Activated CD4-positive, CD25-positive, alpha-beta regulatory T cell treated with anti-CD3 and anti-CD28 coated beads, Interleukin-2, amount 50 U/mL, for 16 hours (primary cell): ENCODE results near the gene THRB.
"Not testable (repeated sequence)": the region's sequence is repeated elsewhere in the genome, so short reads cannot be mapped to it uniquely, and the experiment has no call there.

ENCODE experiments used
- DNase-seq: peaks from one replicate; pipeline ENCODE4 v3.0.0-alpha.2; 2020; ENCODE audit warnings: low read depth, low spot score

The THRB gene

DNA sequence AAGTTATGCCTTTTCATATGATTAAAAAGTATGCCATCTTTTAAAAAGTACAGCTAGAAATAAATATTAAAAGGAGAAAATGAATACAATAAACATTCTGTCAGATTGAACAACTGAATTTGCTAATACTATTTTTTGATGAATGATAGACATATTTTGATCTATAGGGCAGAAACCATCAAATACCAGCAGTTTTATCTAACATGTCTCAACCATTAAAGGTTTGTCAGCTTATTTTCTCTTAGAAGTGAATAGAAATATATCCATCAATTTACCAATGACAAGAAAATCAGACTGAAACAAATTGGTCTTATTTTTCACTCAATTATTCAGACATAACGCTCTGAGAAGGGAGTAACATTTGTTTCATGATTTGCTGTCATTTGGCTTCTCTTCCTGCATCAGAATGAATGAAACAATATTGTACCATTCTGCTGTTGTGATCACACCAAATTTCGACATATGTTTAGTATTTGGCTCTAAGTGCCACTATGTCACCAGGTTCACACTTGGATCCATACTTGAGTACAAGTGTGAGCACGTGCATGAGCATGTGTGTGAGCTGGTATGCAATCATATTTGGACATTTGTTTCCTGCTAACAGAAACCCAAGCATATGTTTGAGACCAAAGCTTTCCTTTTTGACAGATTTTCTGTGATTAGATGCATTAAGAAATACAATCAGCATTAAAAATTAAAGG is 86.5 kb downstream of the THRB start:
- no peak for DNase-seq

DNA sequence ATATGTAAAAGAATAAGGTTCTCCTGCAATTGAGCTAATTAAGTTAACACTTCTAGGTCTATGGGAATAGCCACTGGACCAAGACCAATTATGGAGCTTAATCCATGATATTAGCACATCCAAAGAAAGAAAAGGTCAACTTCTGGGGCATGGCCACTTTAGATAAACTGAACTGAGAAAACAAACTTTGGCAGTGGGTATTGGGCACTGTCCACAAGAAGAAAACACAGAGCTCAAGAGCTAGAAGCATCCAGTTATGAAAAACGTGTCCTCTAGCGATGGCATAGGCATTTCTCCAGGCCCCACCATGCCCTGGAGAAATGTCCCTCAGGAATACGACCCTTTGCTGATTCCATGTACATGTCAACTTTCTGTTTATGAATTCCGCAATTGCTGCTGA is 87.8 kb downstream of the THRB start:
- no peak for DNase-seq

DNA sequence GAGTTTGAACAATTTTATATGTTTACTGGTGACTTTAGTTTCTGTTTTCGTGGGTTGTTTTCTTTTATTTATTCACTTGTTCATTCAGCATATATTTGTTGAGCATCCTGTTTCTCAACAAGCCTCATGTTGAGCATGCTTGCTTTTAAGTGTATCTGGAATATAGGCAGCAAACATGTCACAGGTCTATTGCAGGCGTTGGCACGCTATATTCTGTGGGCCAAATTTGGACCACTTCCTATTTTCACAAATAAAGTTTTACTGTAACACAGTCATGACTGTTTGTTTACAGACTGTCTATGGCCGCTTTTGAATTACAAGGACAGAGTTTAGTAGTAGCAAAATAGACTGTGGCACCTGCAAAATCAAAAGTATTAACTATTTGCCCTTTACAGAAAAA is 89.6 kb downstream of the THRB start:
- no peak for DNase-seq

GRCh38 chr3:24401811-24402185 is 92.9 kb downstream of the THRB start:
- no peak for DNase-seq

GRCh38 chr3:24401090-24401810 is 93.4 kb downstream of the THRB start:
- no peak for DNase-seq

GRCh38 chr3:24400450-24400849 is 94.2 kb downstream of the THRB start:
- DNase-seq, result no peak

- DNase-seq, result no peak
These were observed 94.6 kb downstream of the THRB start for GRCh38 chr3:24400015-24400414.

GRCh38 chr3:24399614-24400013 is 95.0 kb downstream of the THRB start:
- no peak for DNase-seq

DNA sequence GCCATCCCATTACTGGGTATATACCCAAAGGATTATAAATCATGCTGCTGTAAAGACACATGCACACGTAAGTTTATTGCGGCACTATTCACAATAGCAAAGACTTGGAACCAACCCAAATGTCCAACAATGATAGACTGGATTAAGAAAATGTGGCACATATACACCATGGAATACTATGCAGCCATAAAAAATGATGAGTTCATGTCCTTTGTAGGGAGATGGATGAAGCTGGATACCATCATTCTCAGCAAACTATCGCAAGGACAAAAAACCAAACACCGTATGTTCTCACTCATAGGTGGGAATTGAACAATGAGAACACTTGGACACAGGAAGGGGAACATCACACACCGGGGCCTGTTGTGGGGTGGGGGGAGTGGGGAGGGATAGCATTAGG is 95.9 kb downstream of the THRB start:
- DNase-seq, result not testable (repeated sequence)

- DNase-seq, result no peak
These were observed 98.3 kb downstream of the THRB start for GRCh38 chr3:24396338-24396737.

DNA sequence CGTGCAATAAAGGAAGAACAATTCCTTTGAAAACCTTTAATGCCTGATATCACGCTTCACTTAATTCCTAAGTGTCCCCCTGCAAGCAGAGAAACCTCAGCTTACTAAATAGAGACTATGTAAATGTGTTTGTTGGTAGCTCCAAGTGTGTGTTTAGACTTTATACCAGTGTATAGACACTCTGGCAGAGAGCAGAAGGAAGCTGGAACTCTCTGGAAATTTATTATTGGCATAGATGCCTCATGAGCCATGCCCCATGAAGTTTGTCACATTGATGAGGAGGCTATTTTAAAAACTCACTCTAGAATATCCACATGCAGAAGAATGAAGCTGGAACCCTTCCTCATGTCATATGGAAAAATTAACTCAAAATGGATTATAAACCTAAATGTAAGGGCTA is 99.9 kb downstream of the THRB start:
- DNase-seq, result no peak

DNA sequence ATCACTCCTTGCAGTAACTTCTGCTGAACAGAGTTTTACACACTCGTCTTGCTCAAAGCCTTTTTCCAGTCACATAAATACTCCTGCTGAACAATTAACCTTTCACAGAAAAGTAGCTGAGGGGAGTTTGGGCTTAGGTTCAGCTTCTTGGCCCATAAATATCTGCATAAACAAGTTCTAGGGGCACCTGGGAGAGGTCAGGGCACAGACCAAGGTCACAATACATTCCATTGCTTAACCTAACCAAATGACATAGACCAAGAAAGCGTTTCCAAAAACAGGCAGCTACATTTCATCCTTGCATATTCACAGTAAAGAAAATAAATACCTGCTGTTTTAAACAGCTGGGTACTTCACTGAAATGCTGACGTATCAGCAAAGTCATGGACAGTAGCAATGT is 101.3 kb downstream of the THRB start:
- no peak for DNase-seq

GRCh38 chr3:24390169-24391130 is 104.2 kb downstream of the THRB start:
- DNase-seq, result no peak

- no peak for DNase-seq
These were observed 105.3 kb downstream of the THRB start for GRCh38 chr3:24389108-24390090.

DNA sequence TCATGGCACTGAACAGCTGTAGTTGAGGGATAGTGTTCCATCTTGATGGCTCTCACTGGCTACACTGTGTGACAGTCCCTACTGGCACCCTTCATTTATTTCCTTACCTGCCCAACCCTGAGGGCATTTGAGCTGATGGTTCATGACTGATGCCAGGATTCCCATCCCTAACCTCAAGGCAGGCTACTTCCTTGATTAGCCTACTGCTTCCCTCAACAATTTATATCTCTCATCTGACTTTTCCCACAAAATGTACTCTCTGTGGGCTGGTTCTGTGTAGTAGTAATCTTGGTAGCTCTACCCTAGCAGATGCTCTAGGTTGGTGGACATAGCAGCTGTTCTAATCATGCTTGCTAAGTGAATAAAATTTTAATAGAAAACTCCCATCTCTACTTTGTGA is 106.0 kb downstream of the THRB start:
- DNase-seq, result no peak

GRCh38 chr3:24388159-24388558 is 106.5 kb downstream of the THRB start:
- no peak for DNase-seq

GRCh38 chr3:24387493-24387892 is 107.2 kb downstream of the THRB start:
- no peak for DNase-seq

DNA sequence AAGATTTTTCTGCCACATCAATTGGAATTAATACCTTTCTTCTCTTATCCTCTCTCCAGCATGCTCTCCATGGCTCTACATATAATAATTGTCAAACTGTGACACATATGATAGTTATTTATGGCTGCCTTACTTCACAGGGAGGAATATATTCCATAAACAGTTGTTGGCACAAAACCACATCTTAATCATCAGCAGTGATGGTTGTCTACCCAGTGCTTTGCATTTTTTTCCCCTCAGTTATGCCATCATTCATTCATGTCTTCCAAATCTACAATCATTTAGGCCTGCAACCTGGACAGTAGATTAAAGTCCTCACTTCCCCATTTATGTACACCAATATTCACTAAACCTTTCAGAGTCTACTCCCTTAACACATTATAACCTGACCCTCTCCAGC is 107.7 kb downstream of the THRB start:
- DNase-seq, result no peak

GRCh38 chr3:24386458-24386857 is 108.2 kb downstream of the THRB start:
- no peak for DNase-seq

GRCh38 chr3:24385012-24385615 is 109.5 kb downstream of the THRB start:
- DNase-seq, result no peak

GRCh38 chr3:24382647-24383046 is 112.0 kb downstream of the THRB start:
- DNase-seq, result no peak
